Upper lobe of right lung (tissue), 1 donor: Measurements from ENCODE around the gene PFKFB3. TPM values are rescaled to one million over a fixed set of nuclear protein-coding genes. Genes with fewer than 3 reads are reported as not detected.
A peak's percentile ranks its signal among the peaks of the same experiment; 100 is the strongest.

ENCODE experiments used
- ATAC-seq: fragments of 200-7000 bp; cut with Tn5 transposase; one replicate; pipeline ENCODE4 v1.9.1; 2020; ENCODE audit warnings: mild to moderate bottlenecking, moderate library complexity
- DNase-seq: peaks from one replicate; pipeline ENCODE4 v3.0.0-alpha.2; 2020
- H3K27ac ChIP-seq: fragments of 200-600 bp; one replicate; pipeline ENCODE4 v1.8.0; 2022
- H3K27me3 ChIP-seq: fragments of 200-600 bp; one replicate; pipeline ENCODE4 v1.8.0; 2022; ENCODE audit warnings: mild to moderate bottlenecking
- H3K36me3 ChIP-seq: fragments of 200-600 bp; one replicate; pipeline ENCODE4 v1.8.0; 2022
- H3K4me1 ChIP-seq: fragments of 200-600 bp; one replicate; pipeline ENCODE4 v1.8.0; 2022
- H3K4me3 ChIP-seq: fragments of 200-600 bp; one replicate; pipeline ENCODE4 v1.8.0; 2022; ENCODE audit warnings: mild to moderate bottlenecking
- H3K9me3 ChIP-seq: fragments of 200-600 bp; one replicate; pipeline ENCODE4 v1.8.0; 2022
- CTCF ChIP-seq: fragments of 200-600 bp; IDR thresholded peaks from one replicate; pipeline ENCODE4 v1.8.0; 2022; ENCODE audit warnings: antibody characterized with exemption
- intact Hi-C: fragments of 100-400 bp; cut with DNase I; formaldehyde crosslinking; loops from one replicate; pipeline ENCODE4 v1.11.0; 2022
- total RNA-seq: library from RNA; stranded (reverse); fragmentation: NEBNext Ultra II Directional; extraction: Animal tissue kit (Norgen Biotek cat#: 25700); gene quantifications from one replicate; pipeline ENCODE4 v1.2.1, GENCODE V29; 2021
- donor health status: DM: no; HTN: yes; CAD: no; lungs with severe emphysema.

The PFKFB3 gene
- total RNA-seq, 1 donor from 2014 or later: 77.2 TPM

DNA sequence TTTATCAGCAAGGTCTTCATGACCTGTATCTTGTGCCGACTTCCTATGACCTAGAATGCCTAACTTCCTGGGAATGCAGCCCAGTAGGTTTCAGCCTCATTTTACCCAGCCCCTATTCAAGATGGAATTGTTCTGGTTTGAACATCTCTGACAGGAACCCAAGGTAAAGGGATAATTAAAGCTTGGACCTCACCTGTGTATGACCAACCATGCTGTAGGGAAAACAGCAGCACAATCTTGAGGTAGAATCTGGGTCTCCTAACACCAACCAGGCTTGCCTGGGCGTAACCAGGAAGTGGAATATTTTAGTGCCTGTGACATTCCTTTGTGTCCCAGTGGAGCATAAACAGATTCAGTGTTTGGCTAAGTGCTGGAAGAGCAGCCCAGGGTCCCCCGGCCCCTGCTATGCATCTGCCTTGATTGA, 94.1 kb downstream of the PFKFB3 start:
- H3K27ac ChIP-seq: peak overlapping the region; percentile 26
- intact Hi-C loops: no loop called here
- no peaks in the 10 kb centered on the region for H3K27me3 ChIP-seq
- no peak overlapping the region for H3K4me3 ChIP-seq
- H3K9me3 ChIP-seq: no peaks in the 10 kb centered on the region
- peaks cover 29% of the 10 kb centered on the region for H3K4me1 ChIP-seq
- no peaks in the 10 kb centered on the region for H3K36me3 ChIP-seq
- ATAC-seq (peak; percentile 14), DNase-seq (no peak)
- no peak for TF ChIP-seq CTCF

GRCh38 chr10:6297522-6297921, 94.8 kb downstream of the PFKFB3 start:
- H3K27me3 ChIP-seq: no peaks in the 10 kb centered on the region
- no peak overlapping the region for H3K4me3 ChIP-seq
- no peaks in the 10 kb centered on the region for H3K9me3 ChIP-seq
- peaks cover 30% of the 10 kb centered on the region for H3K4me1 ChIP-seq
- DNase-seq (no peak), ATAC-seq (no peak)
- no peaks in the 10 kb centered on the region for H3K36me3 ChIP-seq
- peak overlapping the region; percentile 26 for H3K27ac ChIP-seq
- intact Hi-C loops: no loop called here
- TF ChIP-seq CTCF: no peak

- H3K27ac ChIP-seq: no peak overlapping the region
- DNase-seq: no peak
These were observed 95.2 kb downstream of the PFKFB3 start for GRCh38 chr10:6297951-6298381.

DNA sequence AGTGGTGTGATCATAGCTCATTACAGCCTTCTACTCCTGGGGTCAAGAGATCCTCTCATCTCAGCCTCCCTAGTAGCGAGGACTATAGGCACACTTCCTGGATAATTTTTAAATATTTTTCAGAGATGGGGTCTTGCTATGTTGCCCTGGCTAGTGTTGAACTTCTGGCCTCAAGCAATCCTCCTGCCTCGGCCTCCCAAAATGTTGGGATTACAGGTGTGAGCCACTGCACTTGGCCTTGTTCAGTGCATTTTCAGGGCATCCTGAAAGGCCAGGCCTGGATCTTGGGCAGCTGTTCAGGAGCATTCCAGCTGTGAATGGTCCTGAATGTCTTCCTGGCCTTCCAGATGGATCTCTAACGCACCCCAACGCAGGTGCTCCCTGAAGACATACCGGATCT, 95.7 kb downstream of the PFKFB3 start:
- no peak overlapping the region for H3K4me3 ChIP-seq
- H3K4me1 ChIP-seq: peaks cover 30% of the 10 kb centered on the region
- no peak overlapping the region for H3K27ac ChIP-seq
- DNase-seq: no peak
- no peak for TF ChIP-seq CTCF
- no peak for ATAC-seq
- H3K36me3 ChIP-seq: no peaks in the 10 kb centered on the region
- no peaks in the 10 kb centered on the region for H3K27me3 ChIP-seq
- H3K9me3 ChIP-seq: no peaks in the 10 kb centered on the region
- intact Hi-C loops: no loop called here

More at GRCh38 chr10:6297951-6298381, 95.2 kb downstream of the PFKFB3 start:
- no peak for TF ChIP-seq CTCF
- Histone ChIP-seq H3K4me3 (no peak overlapping the region), H3K36me3 (no peaks in the 10 kb centered on the region), H3K9me3 (no peaks in the 10 kb centered on the region), H3K4me1 (peaks cover 30% of the 10 kb centered on the region), H3K27me3 (no peaks in the 10 kb centered on the region)
- peak; percentile 79 for ATAC-seq
- intact Hi-C loops: no loop called here

GRCh38 chr10:6299234-6299633, 96.5 kb downstream of the PFKFB3 start:
- H3K27ac ChIP-seq: no peak overlapping the region
- H3K4me3 ChIP-seq: no peak overlapping the region
- ATAC-seq: no peak
- no peaks in the 10 kb centered on the region for H3K36me3 ChIP-seq
- H3K9me3 ChIP-seq: no peaks in the 10 kb centered on the region
- TF ChIP-seq CTCF: no peak
- intact Hi-C loops: no loop called here
- no peak for DNase-seq
- no peaks in the 10 kb centered on the region for H3K27me3 ChIP-seq
- peaks cover 30% of the 10 kb centered on the region for H3K4me1 ChIP-seq

- TF ChIP-seq CTCF: no peak
- DNase-seq (no peak), ATAC-seq (no peak)
- H3K27me3 ChIP-seq: no peaks in the 10 kb centered on the region
- H3K4me1 ChIP-seq: peaks cover 30% of the 10 kb centered on the region
- no peak overlapping the region for H3K27ac ChIP-seq
- H3K4me3 ChIP-seq: no peak overlapping the region
- intact Hi-C loops: no loop called here
- no peaks in the 10 kb centered on the region for H3K36me3 ChIP-seq
- H3K9me3 ChIP-seq: no peaks in the 10 kb centered on the region
These were observed 97.0 kb downstream of the PFKFB3 start for GRCh38 chr10:6299743-6300105.
